Prostate gland (tissue), 2 donors: Measurements from ENCODE around the gene S100A9.

Experiments
- CTCF ChIP-seq, 4 experiments: fragments of 200-600 bp in 2 of 4; fragments of 450-650 bp in 2 of 4; sonication (generic) in 2 of 4; IDR thresholded peaks; 1 replicate in 3 of 4; 2 replicates in 1 of 4; pipeline ENCODE4 v1.5.1; 2016 to 2019; ENCODE audit warnings: antibody characterized with exemption in 4 of 4, mild to moderate bottlenecking in 2 of 4, moderate library complexity in 2 of 4
- POLR2A ChIP-seq: fragments of 450-650 bp; IDR thresholded peaks from one replicate; pipeline ENCODE4 v1.6.1; 2016; ENCODE audit warnings: antibody characterized with exemption, mild to moderate bottlenecking
- POLR2AphosphoS5 ChIP-seq: sonication (generic); formaldehyde crosslinking; IDR thresholded peaks from one replicate; pipeline ENCODE4 v1.6.1; 2017; ENCODE audit warnings: antibody characterized with exemption

- TF ChIP-seq CTCF (IDR thresholded peaks at IDR 0.05) (no peak), POLR2A (no peak), POLR2AphosphoS5 (no peak)
These were observed 32.7 kb upstream of the S100A9 start for GRCh38 chr1:153324912-153325311.
